CD4-positive, alpha-beta T cell treated with Interferon gamma for 1 hour (primary cell): ENCODE measurements around the gene RAPGEF4.

Experiments
- DNase-seq: peaks from one replicate; pipeline ENCODE4 v3.0.0-alpha.2; 2020

RAPGEF4 gene

GRCh38 chr2:172977270-172978062 is 241.8 kb downstream of the RAPGEF4 start:
- DNase-seq, result no peak

GRCh38 chr2:172978063-172978383 is 242.4 kb downstream of the RAPGEF4 start:
- no peak for DNase-seq

DNA sequence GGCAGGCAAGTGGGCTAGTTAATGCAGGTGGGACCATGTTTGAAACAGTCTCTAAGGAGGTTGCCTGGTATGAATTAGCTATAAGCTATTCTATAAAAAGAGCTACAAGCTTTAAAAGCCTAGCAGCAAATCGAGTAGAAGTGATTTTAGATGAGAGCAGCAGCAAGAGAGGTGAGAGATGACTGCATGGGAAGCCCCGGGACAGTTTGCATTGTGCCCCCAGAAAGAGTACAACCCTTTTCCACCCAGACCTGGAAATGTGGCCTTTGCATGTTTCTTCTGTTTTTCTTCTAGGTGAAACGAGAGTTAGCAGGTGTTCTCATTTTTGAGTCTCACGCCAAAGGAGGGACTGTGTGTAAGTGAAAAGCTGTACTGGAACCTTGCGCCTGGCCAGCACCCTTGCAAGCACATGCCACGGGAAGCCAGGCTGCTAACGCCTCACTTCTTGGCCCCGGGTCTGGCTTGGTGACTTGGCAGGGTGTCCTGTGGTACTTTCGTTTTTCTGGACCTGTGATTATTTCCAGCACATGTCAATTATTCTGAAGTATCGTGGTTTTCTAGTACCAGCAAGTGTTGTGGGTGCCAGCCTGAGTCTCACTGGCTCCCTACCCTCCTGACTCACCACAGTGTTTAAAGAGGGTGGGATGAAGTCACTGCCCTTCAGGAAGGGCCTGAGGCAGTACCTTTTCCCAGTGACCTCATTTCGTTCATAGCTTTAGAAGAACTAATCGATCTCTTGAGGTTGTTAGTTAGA is 249.7 kb downstream of the RAPGEF4 start:
- DNase-seq, result no peak

- no peak for DNase-seq
Measured at GRCh38 chr2:172986040-172986439, 250.4 kb downstream of the RAPGEF4 start.

DNA sequence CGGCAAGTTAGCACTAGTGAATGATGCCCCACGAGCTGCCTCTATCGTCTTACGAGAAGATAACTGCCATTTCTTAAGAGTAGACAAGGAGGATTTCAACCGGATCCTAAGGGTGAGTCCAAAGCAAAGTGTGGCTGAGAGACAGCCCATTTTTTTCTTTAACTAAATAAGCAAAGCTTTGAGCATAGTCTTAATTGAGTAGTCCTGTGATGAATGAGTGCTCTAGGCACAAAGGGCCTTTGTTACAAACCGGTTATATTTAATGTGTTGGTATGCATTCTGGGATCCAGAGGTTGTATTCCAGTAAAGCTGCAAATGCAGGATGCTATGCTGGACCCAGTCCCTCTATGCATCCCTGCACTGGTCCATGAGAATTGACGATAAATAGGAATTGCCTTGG is 253.1 kb downstream of the RAPGEF4 start:
- DNase-seq, result no peak

- no peak for DNase-seq
Measured at GRCh38 chr2:172991031-172991430, 255.4 kb downstream of the RAPGEF4 start.

GRCh38 chr2:172993139-172993538 is 257.5 kb downstream of the RAPGEF4 start:
- no peak for DNase-seq

DNA sequence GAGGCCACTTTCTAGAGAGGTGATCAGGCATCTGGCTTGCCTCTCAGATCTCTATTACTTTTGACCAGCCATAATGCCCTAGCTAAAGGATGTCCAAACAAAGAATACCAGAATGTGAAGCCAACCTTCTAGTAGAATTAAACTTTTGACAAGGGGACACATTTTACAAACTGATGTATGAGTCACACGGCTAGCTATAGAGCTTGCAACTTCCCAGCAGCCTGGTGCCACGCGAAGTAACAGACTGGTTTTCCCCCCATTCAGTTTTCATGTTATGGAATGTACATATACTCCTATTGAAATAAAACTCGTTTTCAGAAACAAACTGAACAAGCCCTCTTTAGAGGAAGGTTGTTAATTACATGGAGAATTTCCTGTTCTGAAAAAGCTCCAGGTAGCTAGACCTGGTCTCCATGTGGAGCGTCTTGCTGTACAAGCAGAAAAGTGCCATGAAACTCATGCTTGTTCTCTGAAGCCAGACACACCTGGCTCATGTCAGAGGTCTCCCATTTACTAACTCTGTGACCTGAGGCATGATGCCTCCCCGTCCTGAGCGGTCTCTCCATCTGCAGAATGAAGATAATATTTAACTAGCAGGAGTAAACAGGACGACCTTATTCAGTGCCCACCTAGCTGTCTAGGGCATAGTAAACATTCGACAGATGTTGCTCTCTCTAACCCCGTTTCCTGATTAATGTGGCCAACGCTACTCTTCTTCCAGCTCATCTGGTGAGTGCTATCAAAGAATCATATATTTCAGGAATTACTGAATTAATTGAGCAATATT is 258.5 kb downstream of the RAPGEF4 start:
- no peak for DNase-seq

DNA sequence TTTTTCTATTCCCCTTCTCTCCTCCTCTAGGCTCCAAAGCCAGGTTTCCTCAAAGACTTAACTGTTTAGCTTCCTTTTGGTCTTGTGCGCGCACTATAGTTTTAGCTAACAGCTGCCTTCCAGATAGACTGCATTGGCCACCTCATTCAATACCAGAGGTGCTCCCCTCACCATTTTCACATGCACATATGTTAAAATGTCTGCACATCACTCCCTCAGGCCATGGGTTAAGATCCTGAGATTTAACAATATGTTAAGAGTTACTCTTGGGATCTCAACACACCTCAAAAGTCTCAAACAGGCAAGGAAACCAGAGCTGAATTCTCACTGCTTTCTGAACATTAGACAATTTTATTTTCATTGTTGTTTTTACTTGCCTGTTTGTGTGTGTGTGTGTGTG is 259.2 kb downstream of the RAPGEF4 start:
- no peak for DNase-seq

DNA sequence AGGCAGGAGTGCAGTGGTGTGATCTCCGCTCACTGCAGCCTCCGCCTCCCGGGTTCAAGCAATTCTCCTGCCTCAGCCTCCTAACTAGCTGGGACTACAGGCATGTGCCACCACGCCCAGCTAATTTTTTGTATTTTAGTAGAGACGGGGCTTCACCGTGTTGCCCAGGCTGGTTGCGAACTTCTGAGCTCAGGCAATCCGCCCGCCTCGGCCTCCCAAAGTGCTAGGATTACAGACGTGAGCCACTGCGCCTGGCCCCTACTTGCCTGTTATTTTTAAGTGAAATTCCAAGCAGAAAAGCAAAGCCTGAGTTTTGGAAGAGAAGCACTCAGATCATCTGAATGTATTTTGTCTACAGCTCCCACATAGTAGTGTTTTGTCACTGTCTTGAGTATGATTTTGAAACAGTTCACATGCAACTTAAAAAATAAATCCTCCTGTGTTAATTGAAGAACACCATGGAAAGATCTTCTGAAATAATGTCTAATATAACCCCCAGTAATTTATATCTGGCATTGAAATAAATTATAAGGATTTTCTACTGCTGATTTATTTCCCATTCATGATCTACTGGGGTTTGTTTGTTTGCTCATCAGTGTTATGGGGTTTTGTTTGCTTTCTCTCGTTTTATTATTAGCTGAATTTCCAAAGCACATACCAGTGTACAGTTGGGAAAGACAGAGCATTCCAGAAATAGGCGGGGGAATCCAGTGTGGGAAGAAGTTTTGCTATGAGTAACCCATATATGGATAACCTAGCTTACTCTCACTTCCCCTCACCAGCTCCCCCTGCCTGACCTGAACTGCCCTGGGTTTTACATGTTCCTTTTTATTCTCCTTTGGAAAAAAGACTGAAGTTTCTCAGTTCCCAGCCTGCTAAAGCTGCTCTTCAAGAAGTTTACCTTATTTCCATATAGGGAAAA is 259.9 kb downstream of the RAPGEF4 start:
- DNase-seq, result no peak

DNA sequence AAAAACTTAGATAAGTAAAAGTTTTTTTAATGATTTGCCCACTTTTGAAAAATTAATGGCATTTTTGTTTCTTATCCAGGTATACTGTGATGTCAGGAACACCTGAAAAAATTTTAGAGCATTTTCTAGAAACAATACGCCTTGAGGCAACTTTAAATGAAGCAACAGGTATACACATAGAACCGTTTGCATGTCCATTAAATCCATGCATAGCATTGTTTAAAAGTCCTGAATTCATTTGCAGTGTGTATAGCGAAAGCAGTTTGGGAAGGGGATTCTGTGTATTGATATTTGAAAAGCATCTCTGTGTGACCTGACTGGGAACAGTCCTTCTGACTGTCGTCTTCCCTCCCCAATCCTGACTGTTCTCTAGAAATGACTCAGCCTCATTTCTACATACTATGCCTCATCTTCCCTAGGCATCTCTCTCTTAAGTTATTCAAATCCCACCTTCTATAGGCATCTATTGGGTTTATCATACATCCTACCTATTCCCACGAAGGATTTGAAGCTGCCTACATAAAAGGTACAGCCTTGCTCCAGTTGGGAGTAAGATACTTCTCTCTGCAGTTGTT is 260.8 kb downstream of the RAPGEF4 start:
- DNase-seq, result no peak

GRCh38 chr2:172997031-172997430 is 261.4 kb downstream of the RAPGEF4 start:
- no peak for DNase-seq

GRCh38 chr2:172998547-172999272 is 263.1 kb downstream of the RAPGEF4 start:
- DNase-seq, result no peak

DNA sequence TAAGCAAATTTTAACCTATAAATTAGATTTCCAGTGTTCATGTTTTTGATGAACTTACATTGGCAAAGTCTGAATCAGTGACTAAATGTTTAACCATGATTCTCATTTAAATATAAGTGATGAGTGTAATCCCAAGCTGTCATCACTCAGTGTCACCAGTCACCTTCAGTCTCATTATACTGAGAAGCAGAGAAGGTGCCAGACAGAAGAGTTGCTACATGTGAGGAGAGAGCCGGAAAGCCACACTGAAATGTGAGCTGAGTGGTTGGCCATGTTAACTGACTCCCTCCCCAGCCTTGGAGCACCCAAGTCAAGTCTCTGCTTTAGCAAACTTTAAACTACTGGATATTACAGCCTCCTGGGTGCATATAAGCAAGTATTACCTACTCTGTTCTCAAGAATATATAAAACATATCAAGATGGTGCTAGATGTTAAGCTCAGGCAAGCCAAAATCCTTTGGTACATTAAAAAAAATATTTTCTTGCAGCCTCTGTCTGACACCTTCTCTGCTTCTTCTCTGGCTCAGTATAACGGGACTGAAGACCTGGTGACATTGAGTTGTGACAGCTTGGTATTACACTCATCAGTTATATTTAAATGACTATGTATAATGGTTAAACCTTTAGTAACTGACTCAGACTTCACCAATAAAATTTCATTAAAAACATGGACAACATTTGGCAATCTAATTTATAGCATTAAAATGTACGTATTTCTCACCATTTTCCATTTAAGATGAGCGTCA is 264.2 kb downstream of the RAPGEF4 start:
- DNase-seq, result no peak

- DNase-seq, result no peak
Measured at GRCh38 chr2:173001664-173002604, 266.3 kb downstream of the RAPGEF4 start.

DNA sequence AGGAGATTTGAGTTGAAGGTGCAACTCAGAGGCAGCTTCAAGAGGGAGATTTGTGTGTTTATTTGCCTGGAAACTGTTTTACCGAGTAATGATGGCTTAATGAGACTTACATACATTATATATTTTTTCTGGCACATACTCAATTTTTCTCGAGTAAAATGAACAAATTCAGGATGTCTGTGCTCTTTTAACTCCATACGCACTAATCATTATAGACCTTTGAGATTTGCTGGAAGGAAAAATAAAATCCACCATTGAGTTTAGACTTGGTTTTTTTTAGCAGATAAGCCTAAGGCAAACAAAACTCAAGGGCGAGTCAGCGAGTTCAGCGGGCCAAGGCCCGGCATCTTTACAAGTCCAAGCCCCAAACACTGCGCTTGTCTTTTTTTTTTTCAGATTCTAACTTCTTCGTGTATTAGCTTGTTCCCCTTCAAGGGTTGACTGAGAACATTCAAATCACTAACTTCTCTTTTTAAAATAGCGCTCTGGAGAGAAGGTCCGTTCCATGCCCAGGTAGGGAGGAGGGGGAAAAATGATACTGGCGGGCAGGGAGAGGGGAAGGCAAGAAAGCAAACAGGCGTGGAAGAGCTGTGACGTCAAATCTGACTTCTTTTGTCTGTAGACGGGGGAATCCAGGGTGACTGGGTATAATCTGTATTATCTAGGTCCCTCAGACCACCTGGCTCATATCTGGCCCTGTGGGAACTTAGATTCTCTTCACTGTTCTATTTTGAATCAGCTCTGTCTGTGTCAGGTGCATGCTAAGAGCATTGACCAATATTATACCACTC is 267.3 kb downstream of the RAPGEF4 start:
- no peak for DNase-seq

GRCh38 chr2:173008786-173009185 is 273.1 kb downstream of the RAPGEF4 start:
- no peak for DNase-seq

DNA sequence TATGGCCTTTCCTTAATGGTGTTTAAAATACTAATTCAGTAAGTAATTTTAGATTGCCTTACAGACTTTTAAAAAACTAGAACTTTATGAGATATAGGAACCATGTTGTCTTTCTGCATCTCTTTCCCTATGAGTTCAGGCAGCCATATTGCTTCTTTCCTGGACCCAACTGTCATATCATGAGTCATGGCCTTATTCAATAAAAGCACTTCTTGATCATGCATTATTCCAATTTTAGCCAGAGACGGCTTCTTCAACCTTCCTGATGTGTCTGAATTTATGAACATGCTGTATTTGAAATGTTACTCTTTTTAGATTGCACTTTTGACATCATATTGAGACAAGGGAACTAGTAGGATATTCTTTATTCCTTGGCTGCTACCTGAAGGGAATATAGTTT is 274.6 kb downstream of the RAPGEF4 start:
- DNase-seq, result no peak

DNA sequence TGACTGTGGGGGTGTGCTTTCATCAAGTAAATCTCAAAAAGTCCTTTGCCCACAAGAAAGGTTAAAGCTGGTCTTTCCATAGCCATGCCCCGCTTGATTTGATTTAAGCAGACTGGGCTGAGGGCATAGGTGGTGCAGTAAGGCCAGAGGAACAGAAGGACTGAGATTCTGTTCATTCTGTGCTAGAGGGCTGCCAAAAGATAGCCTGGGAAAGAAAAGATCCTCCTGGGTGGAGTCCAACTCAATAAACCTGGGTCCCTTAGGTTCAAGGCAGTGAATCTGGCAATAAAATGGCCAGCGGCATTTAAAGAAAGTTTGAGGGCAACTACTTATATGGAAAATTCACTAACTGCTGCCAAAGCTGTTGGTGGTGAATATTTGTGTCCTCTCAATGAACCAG is 280.8 kb downstream of the RAPGEF4 start:
- DNase-seq, result no peak
